T-helper 17 cell (primary cell): Measurements from ENCODE around the gene CCDC150. TPM values are rescaled to one million over a fixed set of nuclear protein-coding genes. Genes with fewer than 3 reads are reported as not detected.

Source experiments
- ATAC-seq: fragments of 150-1000 bp; cut with Tn5 transposase; 2 replicates; pipeline ENCODE4 v1.10.0; 2021; ENCODE audit warnings: mild to moderate bottlenecking, moderate library complexity
- DNase-seq, 3 donors: peaks; one replicate each; pipeline versions ENCODE4 v3.0.0 to v3.0.0-alpha.2; 2020 to 2021
- H3K9me3 ChIP-seq: one replicate; pipeline ENCODE4 v1.7.0; 2013; ENCODE audit warnings: low read length, mild to moderate bottlenecking; ENCODE audit not compliant: control insufficient read depth, poor library complexity, severe bottlenecking
- H3K27ac Mint-ChIP-seq: one replicate; pipeline ENCODE4 v1.8.0; 2022; ENCODE audit warnings: mild to moderate bottlenecking, moderate library complexity, mixed read lengths
- H3K27me3 Mint-ChIP-seq: one replicate; pipeline ENCODE4 v1.8.0; 2022; ENCODE audit warnings: mixed read lengths
- H3K36me3 Mint-ChIP-seq: one replicate; pipeline ENCODE4 v1.8.0; 2022; ENCODE audit warnings: low read depth, mixed read lengths
- H3K4me1 Mint-ChIP-seq: one replicate; pipeline ENCODE4 v1.8.0; 2022; ENCODE audit warnings: mild to moderate bottlenecking, mixed read lengths
- H3K4me3 Mint-ChIP-seq: one replicate; pipeline ENCODE4 v1.8.0; 2022; ENCODE audit warnings: mild to moderate bottlenecking, moderate library complexity, mixed read lengths
- total RNA-seq, 4 donors: library from RNA in 2 of 4; stranded (reverse) in 2 of 4; gene quantifications; one replicate each; pipeline ENCODE4 v1.2.3 and lab custom pipeline; 2022 to 2026

Gene CCDC150
- total RNA-seq (1 to 10 TPM in 1 of 2 donors, under 1 TPM in 1; 0.47 to 1.7 TPM), total RNA-seq (lab: John Stamatoyannopoulos, UW) (0.83 to 2.0 reads per million in 2 donors)

DNA sequence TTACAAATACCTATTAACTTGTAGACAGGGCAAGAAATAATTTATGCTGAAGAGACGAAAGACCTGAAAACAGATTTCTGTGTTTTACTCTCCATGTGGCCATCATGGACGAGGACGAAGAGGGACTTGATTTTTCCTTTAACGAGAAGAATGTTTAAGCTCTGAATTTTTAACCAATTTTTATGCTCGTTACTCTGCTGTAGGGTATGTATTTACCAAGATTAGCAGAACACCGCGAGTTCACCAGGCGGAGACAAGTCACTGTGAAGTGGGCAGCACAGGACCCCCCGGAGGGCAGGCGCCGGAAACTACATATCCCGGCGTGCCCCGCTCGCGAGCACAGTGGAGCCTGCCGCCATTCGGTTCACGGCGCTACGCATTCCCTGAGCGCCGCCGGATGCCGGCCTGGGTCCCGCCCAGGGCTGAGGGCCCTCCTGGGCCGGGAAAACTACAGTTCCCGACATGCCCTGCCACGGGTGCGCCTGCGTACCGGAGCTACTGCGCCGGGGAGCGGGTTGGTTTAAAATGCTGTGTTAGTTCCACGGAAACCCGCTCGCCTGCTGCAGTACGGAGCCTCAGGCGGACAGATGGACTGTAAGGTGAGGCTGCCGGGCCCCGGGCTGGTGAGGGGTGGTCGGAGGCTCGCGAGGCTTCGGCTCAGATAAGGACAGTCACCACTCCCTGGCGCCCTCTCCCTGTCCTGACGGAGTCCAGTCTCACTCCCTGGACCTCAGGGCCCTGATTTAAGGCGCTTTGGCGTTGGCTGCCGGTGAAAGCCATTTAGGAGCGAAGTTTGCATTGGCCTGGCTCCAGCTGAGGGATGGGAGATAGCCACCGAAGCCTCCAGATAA, at the start of gene CCDC150:
TSS of gene CCDC150 (plus strand) at position 536 of the 851 bp plus-strand sequence. CDS start at position 588, 52 bp downstream.
- Mint-ChIP-seq H3K4me1 (peaks cover 16% of the 10 kb centered on the region), H3K4me3 (peak within 1 kb of the TSS; percentile 90)

DNA sequence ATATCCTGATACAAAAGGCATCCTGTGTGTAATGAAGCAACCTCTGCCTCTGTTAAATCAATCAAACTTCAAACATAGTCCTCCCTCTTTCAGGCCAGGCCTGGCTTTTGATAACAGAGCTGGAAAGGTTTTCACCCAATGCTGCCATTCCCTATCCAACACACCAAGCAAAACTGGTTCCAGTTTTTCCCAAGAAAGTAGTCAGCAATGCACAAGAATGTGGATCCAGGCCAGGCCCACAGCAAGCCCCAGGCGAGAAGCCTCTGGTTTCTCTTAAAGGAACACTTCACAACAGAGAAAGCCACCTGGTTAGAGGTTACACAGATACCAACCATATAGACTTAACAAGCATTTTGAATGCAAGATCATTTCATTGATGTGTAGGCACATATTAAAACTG, 49.2 kb upstream of the CCDC150 start:
- H3K4me3 Mint-ChIP-seq = no peak overlapping the region
- ATAC-seq (no peak), DNase-seq (no peak)
- H3K27me3 Mint-ChIP-seq = peaks cover 54% of the 10 kb centered on the region
- no peak overlapping the region for H3K27ac Mint-ChIP-seq
- peaks cover 4% of the 10 kb centered on the region for H3K4me1 Mint-ChIP-seq
- H3K36me3 Mint-ChIP-seq = no peaks in the 10 kb centered on the region
- H3K9me3 ChIP-seq = peaks cover 3% of the 10 kb centered on the region

More for the DNA sequence above, at the start of gene CCDC150:
- ATAC-seq (peak; percentile 100), DNase-seq (peak; percentile 85 to 94 (median 88))
- H3K27me3 Mint-ChIP-seq = no peaks in the 10 kb centered on the region
- H3K9me3 ChIP-seq = no peaks in the 10 kb centered on the region
- H3K36me3 Mint-ChIP-seq = no peaks in the 10 kb centered on the region
- H3K27ac Mint-ChIP-seq = peak within 1 kb of the TSS; percentile 75

DNA sequence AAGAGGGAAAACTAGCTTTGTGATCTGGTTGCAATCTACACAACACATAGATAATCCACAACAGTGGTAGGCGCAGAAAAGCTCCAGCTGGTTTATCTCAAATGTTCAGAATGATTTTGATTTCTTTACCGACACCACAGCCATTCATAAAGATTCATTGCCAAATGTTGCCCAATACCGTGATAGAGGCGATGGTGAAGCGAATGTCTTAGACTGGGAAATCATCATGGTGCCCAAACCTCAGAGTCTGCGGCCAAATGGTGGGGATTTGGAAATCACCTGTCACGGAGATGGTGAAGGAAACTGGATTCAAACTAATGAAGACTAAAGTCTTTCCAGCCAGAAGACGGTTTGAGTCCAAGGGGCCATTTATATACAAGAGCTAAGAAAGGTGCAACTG, 48.5 kb upstream of the CCDC150 start:
- Mint-ChIP-seq H3K27ac (no peak overlapping the region), H3K36me3 (no peaks in the 10 kb centered on the region), H3K4me1 (peaks cover 4% of the 10 kb centered on the region), H3K27me3 (peaks cover 62% of the 10 kb centered on the region), H3K4me3 (no peak overlapping the region)
- DNase-seq (no peak), ATAC-seq (no peak)
- H3K9me3 ChIP-seq = peaks cover 3% of the 10 kb centered on the region

DNA sequence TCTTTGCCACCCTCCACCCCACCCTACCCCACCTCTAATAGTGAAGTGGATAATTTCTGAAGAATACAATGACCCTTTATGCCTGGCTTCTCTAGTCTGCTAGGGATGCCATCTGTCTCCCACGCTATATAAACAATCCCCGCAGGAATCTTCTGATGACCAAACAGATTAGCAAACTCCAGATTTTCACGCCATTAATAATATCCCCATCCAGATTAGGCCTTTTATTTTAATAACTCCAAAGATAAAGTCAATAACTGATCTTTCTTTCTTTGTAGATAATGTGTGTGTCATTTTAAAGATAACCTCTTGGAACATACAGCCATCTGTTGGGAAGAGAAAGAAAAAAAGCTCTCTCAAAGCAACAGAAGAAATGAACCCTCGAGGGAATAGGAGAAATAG, 47.9 kb upstream of the CCDC150 start:
- H3K4me3 Mint-ChIP-seq = peak overlapping the region; percentile 86
- peaks cover 3% of the 10 kb centered on the region for H3K9me3 ChIP-seq
- H3K4me1 Mint-ChIP-seq = peaks cover 4% of the 10 kb centered on the region
- H3K36me3 Mint-ChIP-seq = no peaks in the 10 kb centered on the region
- ATAC-seq (no peak), DNase-seq (no peak)
- H3K27me3 Mint-ChIP-seq = peaks cover 68% of the 10 kb centered on the region
- no peak overlapping the region for H3K27ac Mint-ChIP-seq

DNA sequence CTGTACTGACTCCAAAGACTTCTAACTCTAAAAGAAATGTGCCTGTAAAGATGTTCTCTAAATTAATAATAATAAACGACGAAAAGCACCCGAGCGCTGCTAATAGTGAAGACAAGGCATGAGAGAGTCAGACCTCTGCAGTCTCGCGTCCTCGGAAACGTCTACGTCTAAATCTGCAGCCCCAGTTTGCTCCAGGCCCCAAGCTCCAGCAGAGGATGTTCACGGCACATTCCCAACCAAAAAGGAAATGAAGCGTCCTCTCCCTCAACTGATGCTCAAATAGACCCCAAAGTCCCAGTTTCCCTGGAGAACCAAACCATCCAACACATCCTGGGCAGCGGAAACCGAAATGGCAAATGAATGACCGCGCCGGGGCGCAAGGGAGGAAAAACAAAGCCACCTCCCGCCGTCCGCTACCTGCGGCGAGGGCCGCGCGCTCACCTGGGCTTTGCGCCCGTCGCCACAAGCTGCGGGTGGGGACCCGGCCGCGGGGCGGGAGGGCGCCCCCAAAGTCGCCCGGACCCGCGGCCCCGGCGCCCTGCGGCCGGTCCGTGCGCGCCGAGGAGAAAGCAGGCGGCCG, 47.1 kb upstream of the CCDC150 start:
- no peak for ATAC-seq
- H3K9me3 ChIP-seq = no peaks in the 10 kb centered on the region
- Mint-ChIP-seq H3K27me3 (peaks cover 71% of the 10 kb centered on the region), H3K36me3 (peaks cover 2% of the 10 kb centered on the region), H3K4me1 (peaks cover 4% of the 10 kb centered on the region), H3K4me3 (peak overlapping the region; percentile 86), H3K27ac (no peak overlapping the region)
- DNase-seq = no peak

DNA sequence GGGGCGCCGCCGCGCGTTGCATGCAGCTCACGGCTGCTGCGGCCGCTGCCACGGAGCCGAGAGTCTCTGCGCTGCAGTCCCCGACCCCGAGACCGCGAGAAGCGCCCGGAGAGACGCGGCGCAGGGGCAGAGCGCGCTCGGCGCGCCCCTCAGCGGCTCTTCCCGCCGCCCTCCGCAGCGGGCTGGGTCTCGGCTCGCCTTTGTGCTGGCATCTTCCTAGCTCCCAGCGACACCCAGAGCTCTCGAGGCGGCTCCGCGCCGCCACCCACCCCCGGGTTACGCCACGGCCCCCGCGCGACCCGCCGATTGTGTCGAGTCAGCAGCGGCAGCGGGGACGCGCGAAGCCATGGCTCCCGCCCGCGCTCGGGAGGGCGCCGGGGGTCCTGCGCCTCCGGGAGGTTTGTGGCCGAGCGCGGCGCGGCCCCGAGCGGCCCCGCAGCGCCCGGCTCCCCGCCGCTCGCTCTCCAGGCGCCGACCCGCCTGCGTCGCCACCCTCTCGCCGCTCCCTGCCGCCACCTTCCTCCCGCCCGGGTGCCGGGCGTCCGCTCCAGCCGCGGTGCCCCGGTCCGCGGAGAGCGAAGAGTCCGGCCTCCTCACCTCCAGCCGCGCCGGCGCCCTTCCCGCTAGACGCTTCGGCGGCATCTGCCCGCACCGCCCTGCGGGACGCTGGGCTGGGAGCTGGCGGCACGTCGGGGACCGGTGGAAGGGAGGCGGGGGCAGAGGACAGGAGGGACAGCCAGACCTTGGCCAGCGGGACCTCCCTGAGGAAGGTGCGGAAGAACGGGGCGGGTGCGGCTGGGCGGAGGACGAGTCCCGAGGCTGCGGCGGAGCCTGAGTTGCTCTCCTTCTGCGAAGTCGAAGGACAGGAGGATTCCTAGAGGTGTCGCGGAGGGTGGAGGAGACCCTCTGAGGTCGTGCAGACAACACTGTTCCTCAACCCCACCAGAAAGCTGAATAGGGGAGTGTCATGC, 46.3 kb upstream of the CCDC150 start, which contains the start of gene HECW2:
TSS of gene HECW2 (minus strand) at position 644 of the 971 bp plus-strand sequence.
- Mint-ChIP-seq H3K27ac (no peak within 1 kb of the TSS), H3K4me3 (peak within 1 kb of the TSS; percentile 86), H3K4me1 (peaks cover 4% of the 10 kb centered on the region), H3K36me3 (peaks cover 2% of the 10 kb centered on the region), H3K27me3 (peaks cover 69% of the 10 kb centered on the region)
- ATAC-seq (peak; percentile 18), DNase-seq (no peak)
- H3K9me3 ChIP-seq = no peaks in the 10 kb centered on the region

DNA sequence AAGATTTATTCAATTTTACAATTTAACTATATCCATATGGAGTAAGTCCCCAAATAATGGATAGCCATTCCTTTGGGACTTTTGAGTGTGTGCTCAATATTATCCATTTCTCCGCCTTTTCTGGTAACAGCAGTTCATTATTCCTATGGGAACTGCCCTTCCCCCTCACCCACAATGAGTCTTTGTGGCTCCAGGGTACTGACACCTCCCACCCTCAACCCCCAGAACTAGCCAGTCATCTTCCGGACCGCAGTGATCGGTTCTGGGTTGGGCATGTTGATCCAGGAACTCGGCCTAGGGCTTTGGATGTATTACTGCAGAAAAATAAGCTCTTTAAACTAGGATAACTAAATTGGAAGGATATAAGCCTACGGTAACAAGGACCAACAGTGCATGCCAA, 45.4 kb upstream of the CCDC150 start:
- DNase-seq (no peak), ATAC-seq (no peak)
- H3K36me3 Mint-ChIP-seq = peaks cover 2% of the 10 kb centered on the region
- H3K4me1 Mint-ChIP-seq = peaks cover 4% of the 10 kb centered on the region
- peaks cover 66% of the 10 kb centered on the region for H3K27me3 Mint-ChIP-seq
- H3K9me3 ChIP-seq = no peaks in the 10 kb centered on the region
- H3K4me3 Mint-ChIP-seq = peak overlapping the region; percentile 66
- no peak overlapping the region for H3K27ac Mint-ChIP-seq

DNA sequence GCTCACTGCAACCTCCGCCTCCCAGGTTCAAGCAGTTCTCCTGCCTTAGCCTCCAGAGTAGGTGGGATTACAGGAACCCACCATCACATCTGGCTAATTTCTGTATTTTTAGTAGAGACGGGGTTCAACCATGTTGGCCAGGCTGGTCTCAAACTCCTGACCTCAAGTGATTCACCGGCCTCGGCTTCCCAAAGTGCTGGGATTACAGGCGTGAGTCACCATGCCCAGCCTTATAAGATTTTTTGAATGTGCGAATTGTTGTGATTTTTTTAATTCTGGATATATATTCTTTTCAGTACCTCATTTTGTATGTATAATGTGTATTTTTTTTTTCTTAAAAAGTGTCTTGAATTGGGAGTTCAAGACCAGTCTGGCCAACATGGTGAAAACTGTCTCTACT, 42.0 kb upstream of the CCDC150 start:
- Mint-ChIP-seq H3K36me3 (peaks cover 2% of the 10 kb centered on the region), H3K27me3 (peaks cover 57% of the 10 kb centered on the region), H3K4me1 (peaks cover 2% of the 10 kb centered on the region), H3K4me3 (no peak overlapping the region), H3K27ac (no peak overlapping the region)
- DNase-seq (no peak), ATAC-seq (no peak)
- H3K9me3 ChIP-seq = no peaks in the 10 kb centered on the region

DNA sequence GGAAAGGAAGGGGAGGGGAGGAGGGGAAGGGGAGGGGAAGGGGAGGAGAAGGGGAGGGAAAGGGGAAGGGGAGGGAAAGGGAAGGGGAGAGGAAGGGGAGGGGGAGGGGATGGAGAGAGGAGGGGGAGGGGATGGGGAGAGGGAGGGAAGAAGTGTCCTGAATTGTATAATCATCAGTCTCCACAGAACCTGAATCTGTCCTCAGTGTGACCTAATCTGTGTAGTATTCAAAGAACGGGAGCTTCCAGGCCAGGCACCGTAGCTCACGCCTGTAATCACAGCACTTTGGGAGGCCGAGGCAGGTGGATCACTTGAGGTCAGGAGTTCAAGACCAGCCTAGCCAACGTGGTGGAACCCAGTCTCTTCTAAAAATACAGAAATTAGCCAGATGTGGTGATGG, 41.1 kb upstream of the CCDC150 start:
- Mint-ChIP-seq H3K27ac (no peak overlapping the region), H3K36me3 (peaks cover 2% of the 10 kb centered on the region), H3K4me3 (no peak overlapping the region), H3K4me1 (peaks cover 2% of the 10 kb centered on the region), H3K27me3 (peaks cover 61% of the 10 kb centered on the region)
- no peak for DNase-seq
- no peaks in the 10 kb centered on the region for H3K9me3 ChIP-seq
- no peak for ATAC-seq

DNA sequence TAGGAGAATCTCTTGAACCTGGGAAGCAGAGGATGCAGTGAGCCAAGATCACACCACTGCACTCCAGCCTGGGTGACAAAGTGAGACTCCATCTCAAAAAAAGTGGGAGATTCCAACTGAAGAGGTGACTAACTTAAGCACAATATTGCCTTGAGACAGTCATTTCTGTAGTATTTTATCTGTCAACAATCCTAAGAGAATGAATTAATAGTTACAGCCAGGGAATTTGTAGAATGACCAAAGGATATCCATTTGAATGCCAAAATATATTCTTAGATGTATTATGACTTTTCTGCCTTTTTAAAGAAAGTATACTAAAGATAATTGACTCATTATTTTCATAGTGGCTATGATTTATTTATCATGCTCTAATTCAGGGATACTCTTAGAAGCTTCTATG, 40.7 kb upstream of the CCDC150 start:
- Mint-ChIP-seq H3K4me1 (peaks cover 2% of the 10 kb centered on the region), H3K36me3 (peaks cover 2% of the 10 kb centered on the region), H3K27ac (no peak overlapping the region), H3K4me3 (no peak overlapping the region), H3K27me3 (peaks cover 57% of the 10 kb centered on the region)
- ATAC-seq (no peak), DNase-seq (no peak)
- no peaks in the 10 kb centered on the region for H3K9me3 ChIP-seq

DNA sequence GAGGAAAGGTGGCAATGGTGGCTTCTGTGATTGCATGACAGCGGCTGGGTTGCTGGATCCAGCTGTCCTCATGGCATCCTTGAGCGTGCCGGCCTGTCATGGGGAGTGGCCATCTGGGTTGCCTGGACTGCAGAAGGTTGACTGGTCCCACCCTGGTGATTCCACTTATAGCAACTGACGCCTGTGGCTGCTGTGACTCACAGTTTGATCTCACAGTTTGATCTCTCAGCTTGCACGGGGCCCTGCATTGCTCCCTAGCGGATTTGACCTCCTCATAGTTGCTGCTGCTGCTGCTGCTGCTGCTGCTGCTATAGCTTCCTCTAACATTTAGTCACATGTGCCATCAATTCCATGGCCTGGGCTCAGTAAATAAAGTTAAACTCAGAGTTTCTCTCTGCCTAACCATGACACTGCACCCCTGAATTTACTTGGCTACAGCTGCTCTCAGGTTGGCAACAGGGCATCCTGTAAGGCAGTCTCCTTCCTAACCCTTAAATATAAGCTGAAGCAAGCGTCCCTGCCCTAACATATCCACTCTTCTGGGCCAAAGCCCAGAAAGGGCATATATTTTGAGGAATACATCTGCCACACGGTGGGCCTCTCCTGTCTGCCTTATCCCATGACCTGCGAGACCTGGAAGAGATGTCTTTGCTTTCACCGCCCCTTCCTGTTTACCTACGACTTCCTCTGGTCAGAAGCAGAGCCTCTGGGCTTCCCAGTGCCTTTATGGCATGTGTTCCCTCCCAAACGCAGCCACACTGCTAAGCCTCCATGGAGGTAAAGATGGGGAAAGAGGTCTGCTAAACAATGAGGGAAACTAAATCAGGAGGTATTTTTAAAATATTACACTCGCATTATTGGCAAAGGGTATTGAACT, 37.8 kb upstream of the CCDC150 start:
- Mint-ChIP-seq H3K27me3 (peaks cover 39% of the 10 kb centered on the region), H3K4me3 (no peak overlapping the region), H3K36me3 (peaks cover 2% of the 10 kb centered on the region), H3K27ac (no peak overlapping the region), H3K4me1 (peaks cover 4% of the 10 kb centered on the region)
- H3K9me3 ChIP-seq = no peaks in the 10 kb centered on the region
- DNase-seq (no peak), ATAC-seq (no peak)

DNA sequence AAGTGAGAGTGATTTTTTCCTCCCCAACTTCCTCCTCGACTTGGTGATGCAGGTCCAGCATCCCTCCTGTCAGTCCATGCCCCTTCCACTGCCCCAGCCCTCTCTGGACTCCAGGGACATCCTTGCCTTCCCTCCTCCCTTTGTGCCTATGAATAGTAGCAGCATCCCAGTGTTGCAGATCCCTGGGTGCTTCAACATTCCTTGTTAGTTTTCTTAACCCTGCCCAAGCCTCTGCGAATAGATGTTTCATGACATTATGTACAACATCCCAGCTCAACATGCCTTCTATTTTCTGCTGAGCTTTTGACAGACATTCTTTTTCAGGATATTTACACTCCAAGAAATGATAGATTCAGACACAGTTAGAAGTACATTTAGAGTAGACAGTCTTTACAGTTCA, 35.3 kb upstream of the CCDC150 start:
- ATAC-seq = no peak
- H3K9me3 ChIP-seq = no peaks in the 10 kb centered on the region
- H3K4me1 Mint-ChIP-seq = peaks cover 5% of the 10 kb centered on the region
- no peak for DNase-seq
- H3K27me3 Mint-ChIP-seq = peaks cover 36% of the 10 kb centered on the region
- H3K27ac Mint-ChIP-seq = no peak overlapping the region
- H3K36me3 Mint-ChIP-seq = no peaks in the 10 kb centered on the region
- no peak overlapping the region for H3K4me3 Mint-ChIP-seq
